Chondrocyte (in vitro differentiated cells): ENCODE results near the gene LMX1A. TPM values are rescaled to one million over a fixed set of nuclear protein-coding genes. Genes with fewer than 3 reads are reported as not detected.

Experiments used
- DNase-seq: peaks from one replicate; pipeline ENCODE4 v3.0.0; 2021; ENCODE audit warnings: mixed read lengths, low spot score
- H3K27ac Mint-ChIP-seq: one replicate; pipeline ENCODE4 v1.8.0; 2021; ENCODE audit warnings: mild to moderate bottlenecking, moderate library complexity, mixed read lengths; ENCODE audit not compliant: unreplicated experiment
- H3K27me3 Mint-ChIP-seq: 2 replicates; pipeline ENCODE4 v1.8.0; 2021; ENCODE audit warnings: low read depth, mixed read lengths
- H3K36me3 Mint-ChIP-seq: 2 replicates; pipeline ENCODE4 v1.8.0; 2021; ENCODE audit warnings: low read depth, mixed read lengths
- H3K4me1 Mint-ChIP-seq: 2 replicates; pipeline ENCODE4 v1.8.0; 2021; ENCODE audit warnings: low read depth, mild to moderate bottlenecking, mixed read lengths
- H3K4me3 Mint-ChIP-seq: one replicate; pipeline ENCODE4 v1.8.0; 2021; ENCODE audit warnings: mild to moderate bottlenecking, moderate library complexity, mixed read lengths; ENCODE audit not compliant: unreplicated experiment
- H3K9me3 Mint-ChIP-seq: 2 replicates; pipeline ENCODE4 v1.8.0; 2021; ENCODE audit warnings: low read depth, mixed read lengths
- total RNA-seq: library from RNA; stranded (reverse); gene quantifications from 3 replicates; pipeline ENCODE4 v1.2.1, GENCODE V29; 2021
- TF ChIP-seq, protein P1 (sequence below): fragments of 200-600 bp; sonication (generic); IDR thresholded peaks from 2 replicates; pipeline ENCODE4 v1.5.0; 2021; ENCODE audit warnings: antibody characterized with exemption, mild to moderate bottlenecking, moderate library complexity

The LMX1A gene
- total RNA-seq, 1 donor from 2014 or later, result not detected

DNA sequence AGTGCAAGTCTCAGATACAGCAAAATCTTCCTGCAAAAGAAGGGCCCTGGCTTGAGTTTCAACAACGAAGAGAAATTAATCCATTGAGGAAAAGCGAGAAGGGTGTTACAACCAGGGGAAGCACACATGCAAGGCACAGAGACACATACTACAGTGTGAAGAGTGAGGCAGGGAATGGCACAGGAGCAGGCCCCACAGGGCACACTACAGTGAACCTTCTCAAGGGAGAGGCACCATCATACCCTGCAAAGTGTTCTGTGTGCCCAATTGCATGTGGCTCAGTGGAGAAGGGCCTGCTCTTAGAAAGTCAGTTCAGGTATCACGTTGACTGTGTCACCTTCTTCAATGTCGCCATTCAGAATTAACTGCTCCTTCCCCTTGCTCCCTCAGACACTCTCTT, 60.3 kb downstream of the LMX1A start:
- TF ChIP-seq, protein P1, sequence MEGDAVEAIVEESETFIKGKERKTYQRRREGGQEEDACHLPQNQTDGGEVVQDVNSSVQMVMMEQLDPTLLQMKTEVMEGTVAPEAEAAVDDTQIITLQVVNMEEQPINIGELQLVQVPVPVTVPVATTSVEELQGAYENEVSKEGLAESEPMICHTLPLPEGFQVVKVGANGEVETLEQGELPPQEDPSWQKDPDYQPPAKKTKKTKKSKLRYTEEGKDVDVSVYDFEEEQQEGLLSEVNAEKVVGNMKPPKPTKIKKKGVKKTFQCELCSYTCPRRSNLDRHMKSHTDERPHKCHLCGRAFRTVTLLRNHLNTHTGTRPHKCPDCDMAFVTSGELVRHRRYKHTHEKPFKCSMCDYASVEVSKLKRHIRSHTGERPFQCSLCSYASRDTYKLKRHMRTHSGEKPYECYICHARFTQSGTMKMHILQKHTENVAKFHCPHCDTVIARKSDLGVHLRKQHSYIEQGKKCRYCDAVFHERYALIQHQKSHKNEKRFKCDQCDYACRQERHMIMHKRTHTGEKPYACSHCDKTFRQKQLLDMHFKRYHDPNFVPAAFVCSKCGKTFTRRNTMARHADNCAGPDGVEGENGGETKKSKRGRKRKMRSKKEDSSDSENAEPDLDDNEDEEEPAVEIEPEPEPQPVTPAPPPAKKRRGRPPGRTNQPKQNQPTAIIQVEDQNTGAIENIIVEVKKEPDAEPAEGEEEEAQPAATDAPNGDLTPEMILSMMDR, result no peak
- H3K27ac Mint-ChIP-seq, result no peak overlapping the region
- peaks cover 8% of the 10 kb centered on the region for H3K27me3 Mint-ChIP-seq
- no peak for DNase-seq
- no peaks in the 10 kb centered on the region for H3K36me3 Mint-ChIP-seq
- no peak overlapping the region for H3K4me3 Mint-ChIP-seq
- H3K4me1 Mint-ChIP-seq, result no peaks in the 10 kb centered on the region
- no peaks in the 10 kb centered on the region for H3K9me3 Mint-ChIP-seq

DNA sequence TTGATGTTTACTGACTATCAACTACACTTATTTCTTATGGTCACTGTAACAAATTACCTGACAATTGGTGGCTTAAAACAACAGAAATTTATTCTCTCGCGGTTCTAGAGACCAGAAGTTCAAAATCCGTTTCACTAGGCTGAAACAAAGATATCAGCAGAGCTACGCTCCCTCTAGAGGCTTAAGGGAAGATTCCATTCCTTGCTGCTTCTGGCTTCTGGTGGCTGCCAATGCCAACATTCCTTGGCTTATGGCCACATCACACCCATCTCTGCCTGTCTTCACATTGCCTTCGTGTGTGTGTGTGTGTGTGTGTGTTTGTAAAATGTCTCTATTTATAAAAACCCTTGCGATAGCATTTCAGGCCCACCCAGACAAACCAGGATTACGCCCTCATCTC, 66.4 kb downstream of the LMX1A start:
- TF ChIP-seq, protein P1, result no peak
- peaks cover 20% of the 10 kb centered on the region for H3K27me3 Mint-ChIP-seq
- no peak for DNase-seq
- no peak overlapping the region for H3K27ac Mint-ChIP-seq
- peaks cover 6% of the 10 kb centered on the region for H3K9me3 Mint-ChIP-seq
- H3K36me3 Mint-ChIP-seq, result no peaks in the 10 kb centered on the region
- no peak overlapping the region for H3K4me3 Mint-ChIP-seq
- no peaks in the 10 kb centered on the region for H3K4me1 Mint-ChIP-seq

DNA sequence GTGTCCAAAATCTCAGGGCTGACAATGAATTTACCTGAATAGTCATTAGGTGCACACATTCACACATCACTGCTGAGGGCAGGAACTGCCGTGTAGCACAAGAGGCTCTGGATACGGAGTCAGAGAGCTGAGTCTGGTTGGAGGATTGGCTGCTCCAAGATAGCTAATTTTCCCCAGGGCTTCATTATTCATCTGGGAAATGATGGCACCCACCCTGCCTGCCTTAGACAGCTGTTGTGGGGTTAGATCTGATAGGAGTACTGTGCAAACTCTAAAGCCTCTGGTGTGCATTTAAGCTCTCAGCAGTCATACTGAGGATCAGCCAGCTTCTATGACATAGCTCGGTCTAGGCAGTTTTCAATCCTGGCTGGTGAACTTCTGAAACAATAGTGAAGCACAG, 67.0 kb downstream of the LMX1A start:
- no peak for DNase-seq
- Mint-ChIP-seq H3K27ac (no peak overlapping the region), H3K4me3 (no peak overlapping the region), H3K36me3 (no peaks in the 10 kb centered on the region), H3K9me3 (peaks cover 6% of the 10 kb centered on the region), H3K27me3 (peaks cover 24% of the 10 kb centered on the region), H3K4me1 (no peaks in the 10 kb centered on the region)
- TF ChIP-seq, protein P1, result no peak

DNA sequence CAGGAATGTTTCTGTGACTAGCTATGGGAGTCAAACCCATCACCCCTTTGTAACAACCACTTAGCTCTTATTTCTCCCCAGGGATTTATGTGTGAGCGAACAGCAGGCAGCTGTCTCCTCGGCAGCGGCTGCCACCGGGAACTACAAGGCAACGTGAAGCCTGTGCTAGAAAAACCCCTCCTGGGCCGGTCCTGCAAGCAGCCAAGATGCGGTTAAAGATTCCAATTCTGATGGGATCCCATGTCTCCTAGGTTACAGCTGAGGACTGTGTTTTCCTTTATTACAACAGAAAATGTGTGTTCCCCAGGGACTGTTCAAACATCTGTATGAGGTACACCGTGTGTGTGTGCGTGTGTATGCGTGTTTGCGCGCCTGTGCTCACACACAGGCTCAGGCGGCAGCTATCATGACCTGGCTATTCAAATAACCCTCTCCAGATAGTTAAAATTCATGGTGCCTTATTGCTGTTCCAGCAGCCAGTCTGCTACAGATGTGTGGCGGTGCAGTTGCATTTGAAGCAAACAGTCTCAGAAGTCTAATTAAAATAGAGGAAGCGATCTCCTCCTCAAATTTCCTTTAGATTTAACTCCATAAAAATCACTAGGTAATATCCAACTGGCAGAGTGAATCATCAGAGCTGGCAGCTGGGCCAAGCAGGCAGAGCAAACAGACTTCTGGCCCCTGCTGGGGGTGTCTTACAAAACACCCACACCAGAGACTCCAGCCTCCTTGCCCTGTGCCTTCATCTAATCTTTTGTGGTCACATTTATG, 68.0 kb downstream of the LMX1A start:
- Mint-ChIP-seq H3K27ac (no peak overlapping the region), H3K27me3 (peaks cover 34% of the 10 kb centered on the region), H3K9me3 (peaks cover 6% of the 10 kb centered on the region), H3K36me3 (no peaks in the 10 kb centered on the region), H3K4me1 (no peaks in the 10 kb centered on the region), H3K4me3 (no peak overlapping the region)
- TF ChIP-seq, protein P1, result no peak
- DNase-seq, result no peak

DNA sequence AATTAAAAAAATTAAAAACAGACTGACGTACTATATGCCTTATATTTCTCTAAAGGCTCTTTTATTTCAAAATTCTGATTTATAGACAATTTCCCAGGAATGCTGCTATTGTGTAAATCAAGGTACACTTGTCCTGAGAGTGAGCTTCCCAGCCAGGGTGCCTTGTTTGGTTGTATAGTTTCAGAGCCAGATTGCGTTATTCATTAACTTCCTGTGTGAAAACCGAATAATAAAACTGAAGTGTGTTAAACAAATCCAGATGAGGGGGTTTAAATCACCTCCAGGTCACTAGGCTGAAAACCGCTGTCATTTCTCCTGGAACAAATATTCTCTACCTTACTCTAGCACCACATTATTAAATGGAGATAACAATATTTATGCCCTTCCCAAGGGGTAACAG, 68.7 kb downstream of the LMX1A start:
- Mint-ChIP-seq H3K4me1 (no peaks in the 10 kb centered on the region), H3K27ac (no peak overlapping the region), H3K27me3 (peaks cover 37% of the 10 kb centered on the region), H3K36me3 (no peaks in the 10 kb centered on the region), H3K9me3 (peaks cover 6% of the 10 kb centered on the region), H3K4me3 (no peak overlapping the region)
- TF ChIP-seq, protein P1, result no peak
- no peak for DNase-seq
